K562 (cell line): Measurements from ENCODE around the gene RPL7A. TPM values are rescaled to one million over a fixed set of nuclear protein-coding genes. Genes with fewer than 3 reads are reported as not detected.

ENCODE experiments used
- BACH1 ChIP-seq: fragments of 200-800 bp; sonication (Bioruptor generic); IDR thresholded peaks from 2 replicates; pipeline ENCODE4 v1.6.1; 2016; ENCODE audit warnings: missing genetic modification characterization, missing compliant biosample characterization
- CHCHD3 ChIP-seq: fragments of 250-450 bp; sonication (Bioruptor Pico); IDR thresholded peaks from 2 replicates; pipeline ENCODE4 v2.1.2; 2022; ENCODE audit warnings: mild to moderate bottlenecking
- GTF2F1 ChIP-seq: IDR thresholded peaks from 2 replicates; pipeline ENCODE4 v1.6.1; 2011; ENCODE audit warnings: low read depth, low read length, improper control_type of control experiment
- KLF6 ChIP-seq: fragments of 250-450 bp; sonication (Bioruptor Pico); IDR thresholded peaks from 2 replicates; pipeline ENCODE4 v1.4.0; 2020; ENCODE audit warnings: mild to moderate bottlenecking, moderate library complexity, borderline replicate concordance
- MTA3 ChIP-seq: fragments of 450-650 bp; formaldehyde crosslinking; IDR thresholded peaks from 2 replicates; pipeline ENCODE4 v1.6.1; 2017; ENCODE audit warnings: mild to moderate bottlenecking, borderline replicate concordance
- POLR2A ChIP-seq: fragments of 450-650 bp; conservative IDR thresholded peaks from 2 replicates; pipeline ENCODE4 v1.6.1; 2016
- POLR2G ChIP-seq: fragments of 200-400 bp; formaldehyde crosslinking; IDR thresholded peaks from 2 replicates; pipeline ENCODE4 v1.6.1; 2017; ENCODE audit warnings: low read depth, mild to moderate bottlenecking, antibody characterized with exemption, low read length, moderate library complexity
- RBBP5 ChIP-seq: fragments of 200-600 bp; sonication (generic); IDR thresholded peaks from 2 replicates; pipeline ENCODE4 v1.6.1; 2012; ENCODE audit warnings: borderline replicate concordance, mild to moderate bottlenecking, low read length, control low read depth, inconsistent platforms; ENCODE audit not compliant: insufficient read depth, poor library complexity, severe bottlenecking
- RBM14 ChIP-seq: fragments of 200-400 bp; formaldehyde crosslinking; IDR thresholded peaks from 2 replicates; pipeline ENCODE4 v1.6.1; 2018; ENCODE audit warnings: low read depth, mild to moderate bottlenecking, low read length, moderate library complexity, borderline replicate concordance; ENCODE audit not compliant: insufficient read depth
- RCOR1 ChIP-seq, 2 experiments: IDR thresholded peaks; 2 replicates each; pipeline ENCODE4 v1.6.1; 2012; ENCODE audit warnings: low read depth in 2 of 2, low read length in 2 of 2, borderline replicate concordance in 1 of 2, improper control_type of control experiment in 1 of 2
- TCFL5 ChIP-seq: fragments of 250-450 bp; sonication (Bioruptor Pico); conservative IDR thresholded peaks from 2 replicates; pipeline ENCODE4 v1.6.1; 2021; ENCODE audit warnings: mild to moderate bottlenecking, moderate library complexity, matching md5 sums
- ZNF134 ChIP-seq: fragments of 250-450 bp; sonication (Bioruptor Pico); conservative IDR thresholded peaks from 2 replicates; pipeline ENCODE4 v1.4.0; 2020
- ZNF311 ChIP-seq: fragments of 250-450 bp; sonication (Bioruptor Pico); IDR thresholded peaks from 2 replicates; pipeline ENCODE4 v1.4.0; 2020; ENCODE audit warnings: mild to moderate bottlenecking, moderate library complexity
- ZNF717 ChIP-seq: fragments of 250-450 bp; sonication (Bioruptor Pico); IDR thresholded peaks from 2 replicates; pipeline ENCODE4 v1.5.0; 2021
- polyA plus RNA-seq, 8 experiments: library from polyadenylated mRNA; depleted of rRNA in 4 of 8; stranded (reverse) in 5 of 8; unstranded in 3 of 8; fragments of >200 nt; fragmentation: Nextera tagmentation in 2 of 8; fragmentation: Illumina TruSeq in 1 of 8; extraction: Ambion mirVana in 2 of 8; extraction: Trizol in 1 of 8; gene quantifications; 2 replicates each; pipeline versions ENCODE4 v1.2.1 to v1.2.3, GENCODE V29; 2011 to 2014; ENCODE audit warnings: inconsistent platforms in 1 of 8, missing spikeins in 1 of 8
- total RNA-seq, 7 experiments: library from RNA; depleted of rRNA in 6 of 7; stranded (reverse); fragments of >200 nt in 6 of 7; fragmentation: Illumina TruSeq in 2 of 7; extraction: Trizol in 2 of 7; gene quantifications; 2 replicates each; pipeline versions ENCODE4 v1.2.1 to v1.2.3, GENCODE V29; 2011 to 2021; ENCODE audit warnings: low replicate concordance in 1 of 7
- TF ChIP-seq, protein P1 (sequence below): fragments of 250-450 bp; sonication (Bioruptor Pico); IDR thresholded peaks from 2 replicates; pipeline ENCODE4 v1.4.0; 2020
- TF ChIP-seq, protein P2 (sequence below): fragments of 250-450 bp; sonication (Bioruptor Pico); IDR thresholded peaks from 2 replicates; pipeline ENCODE4 v1.6.1; 2021; ENCODE audit warnings: mild to moderate bottlenecking
- TF ChIP-seq, protein P3 (sequence below): sonication (generic); formaldehyde crosslinking; IDR thresholded peaks from 2 replicates; pipeline ENCODE4 v1.8.1; 2023; ENCODE audit warnings: mild to moderate bottlenecking, missing genetic modification reagents
- TF ChIP-seq, protein P4 (sequence below), 3 experiments: fragments of 200-800 bp in 1 of 3; fragments of 250-450 bp in 1 of 3; fragments of 450-650 bp in 1 of 3; sonication (Bioruptor Pico) in 1 of 3; sonication (Bioruptor generic) in 1 of 3; formaldehyde crosslinking in 1 of 3; IDR thresholded peaks; 2 replicates each; pipeline versions ENCODE4 v1.6.1 to v1.8.0; 2016 to 2022; ENCODE audit warnings: mild to moderate bottlenecking in 2 of 3, missing genetic modification characterization in 2 of 3, missing compliant biosample characterization in 1 of 3, moderate library complexity in 1 of 3

The RPL7A gene
- total and polyA plus RNA-seq, 9 of the 15 experiments (the other 6 are each of a cell fraction or from before 2014, with no cell fraction given) = 1,935 to 3,760 (median 2,652) TPM

DNA sequence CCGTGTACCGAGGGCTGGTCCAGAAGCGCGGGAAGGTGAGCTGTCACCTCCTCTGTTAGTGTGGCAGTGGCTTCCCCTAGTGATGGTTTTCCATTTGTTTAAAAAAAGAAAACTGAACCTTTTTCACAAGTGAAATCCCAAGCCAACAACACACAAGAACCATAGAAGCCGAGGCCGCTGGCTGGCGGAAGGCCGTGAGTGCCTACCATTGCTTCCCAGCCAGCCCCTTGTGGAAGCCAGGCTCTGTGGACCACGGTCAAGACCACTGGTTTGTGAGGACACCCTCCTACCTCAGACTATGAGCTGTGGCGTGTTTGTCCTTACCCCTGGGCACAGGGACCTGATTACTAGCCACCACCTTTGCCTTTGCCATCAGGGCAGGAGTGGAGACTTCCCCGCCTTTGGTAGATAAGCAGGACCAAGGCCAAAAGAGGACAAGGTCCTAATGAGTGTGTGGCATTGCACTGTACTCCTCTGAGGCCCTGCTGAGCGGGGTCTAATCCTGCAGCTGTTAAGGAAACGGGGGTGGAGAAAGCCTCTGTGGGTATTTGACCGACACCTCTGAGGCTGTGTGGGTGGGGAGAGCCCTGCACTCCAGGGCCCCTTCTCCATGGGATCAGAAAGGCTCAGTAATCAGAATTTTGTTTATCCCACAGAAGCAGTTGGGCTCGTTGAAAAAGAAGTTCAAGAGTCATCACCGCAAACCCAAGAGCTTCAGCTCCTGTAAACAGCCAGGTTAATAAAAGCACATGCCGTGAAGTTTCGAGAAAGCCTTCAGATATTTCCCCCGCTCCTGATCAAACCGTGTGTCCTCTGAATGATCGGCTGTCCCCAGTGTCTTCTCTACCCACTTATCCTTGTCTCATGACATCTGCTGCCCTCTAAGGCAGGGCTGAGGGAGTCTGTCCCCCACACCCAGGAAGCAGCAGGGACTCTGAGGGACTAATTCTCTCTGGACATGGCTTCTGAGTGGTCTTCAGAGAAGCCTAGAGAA lies 12.7 kb downstream of the RPL7A start (continued):
- TF ChIP-seq MTA3 = no peak
- no peak for TF ChIP-seq TCFL5 (CRISPR knock-in tag)
- no peak for TF ChIP-seq RBBP5
- TF ChIP-seq RBM14 = no peak
- TF ChIP-seq ZNF717 = no peak
- no peak for TF ChIP-seq RCOR1 (IDR thresholded peaks at IDR 0.05; ENCODE audit: borderline replicate concordance in 1 of 2, low read depth in 2 of 2, low read length in 2 of 2)
- TF ChIP-seq POLR2G = 0 out of 2 replicates have a peak, but pooled peaks have one; percentile 7
- TF ChIP-seq BACH1 (tag) = no peak
- TF ChIP-seq ZNF311 (CRISPR knock-in tag) = no peak
- TF ChIP-seq, protein P1, sequence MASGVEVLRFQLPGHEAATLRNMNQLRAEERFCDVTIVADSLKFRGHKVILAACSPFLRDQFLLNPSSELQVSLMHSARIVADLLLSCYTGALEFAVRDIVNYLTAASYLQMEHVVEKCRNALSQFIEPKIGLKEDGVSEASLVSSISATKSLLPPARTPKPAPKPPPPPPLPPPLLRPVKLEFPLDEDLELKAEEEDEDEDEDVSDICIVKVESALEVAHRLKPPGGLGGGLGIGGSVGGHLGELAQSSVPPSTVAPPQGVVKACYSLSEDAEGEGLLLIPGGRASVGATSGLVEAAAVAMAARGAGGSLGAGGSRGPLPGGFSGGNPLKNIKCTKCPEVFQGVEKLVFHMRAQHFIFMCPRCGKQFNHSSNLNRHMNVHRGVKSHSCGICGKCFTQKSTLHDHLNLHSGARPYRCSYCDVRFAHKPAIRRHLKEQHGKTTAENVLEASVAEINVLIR (CRISPR knock-in tag) = no peak
- peak; percentile 61 for TF ChIP-seq POLR2A
- TF ChIP-seq CHCHD3 (CRISPR knock-in tag) = no peak
- TF ChIP-seq GTF2F1 = no peak
- TF ChIP-seq KLF6 (CRISPR knock-in tag) = no peak
- TF ChIP-seq, protein P2, sequence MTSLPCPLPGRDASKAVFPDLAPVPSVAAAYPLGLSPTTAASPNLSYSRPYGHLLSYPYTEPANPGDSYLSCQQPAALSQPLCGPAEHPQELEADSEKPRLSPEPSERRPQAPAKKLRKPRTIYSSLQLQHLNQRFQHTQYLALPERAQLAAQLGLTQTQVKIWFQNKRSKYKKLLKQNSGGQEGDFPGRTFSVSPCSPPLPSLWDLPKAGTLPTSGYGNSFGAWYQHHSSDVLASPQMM = no peak
- TF ChIP-seq ZNF134 (CRISPR knock-in tag) = no peak
- TF ChIP-seq, protein P3, sequence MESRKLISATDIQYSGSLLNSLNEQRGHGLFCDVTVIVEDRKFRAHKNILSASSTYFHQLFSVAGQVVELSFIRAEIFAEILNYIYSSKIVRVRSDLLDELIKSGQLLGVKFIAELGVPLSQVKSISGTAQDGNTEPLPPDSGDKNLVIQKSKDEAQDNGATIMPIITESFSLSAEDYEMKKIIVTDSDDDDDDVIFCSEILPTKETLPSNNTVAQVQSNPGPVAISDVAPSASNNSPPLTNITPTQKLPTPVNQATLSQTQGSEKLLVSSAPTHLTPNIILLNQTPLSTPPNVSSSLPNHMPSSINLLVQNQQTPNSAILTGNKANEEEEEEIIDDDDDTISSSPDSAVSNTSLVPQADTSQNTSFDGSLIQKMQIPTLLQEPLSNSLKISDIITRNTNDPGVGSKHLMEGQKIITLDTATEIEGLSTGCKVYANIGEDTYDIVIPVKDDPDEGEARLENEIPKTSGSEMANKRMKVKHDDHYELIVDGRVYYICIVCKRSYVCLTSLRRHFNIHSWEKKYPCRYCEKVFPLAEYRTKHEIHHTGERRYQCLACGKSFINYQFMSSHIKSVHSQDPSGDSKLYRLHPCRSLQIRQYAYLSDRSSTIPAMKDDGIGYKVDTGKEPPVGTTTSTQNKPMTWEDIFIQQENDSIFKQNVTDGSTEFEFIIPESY (CRISPR knock-in tag) = 0 out of 2 replicates have a peak, but pooled peaks have one; percentile 39
- TF ChIP-seq, protein P4, sequence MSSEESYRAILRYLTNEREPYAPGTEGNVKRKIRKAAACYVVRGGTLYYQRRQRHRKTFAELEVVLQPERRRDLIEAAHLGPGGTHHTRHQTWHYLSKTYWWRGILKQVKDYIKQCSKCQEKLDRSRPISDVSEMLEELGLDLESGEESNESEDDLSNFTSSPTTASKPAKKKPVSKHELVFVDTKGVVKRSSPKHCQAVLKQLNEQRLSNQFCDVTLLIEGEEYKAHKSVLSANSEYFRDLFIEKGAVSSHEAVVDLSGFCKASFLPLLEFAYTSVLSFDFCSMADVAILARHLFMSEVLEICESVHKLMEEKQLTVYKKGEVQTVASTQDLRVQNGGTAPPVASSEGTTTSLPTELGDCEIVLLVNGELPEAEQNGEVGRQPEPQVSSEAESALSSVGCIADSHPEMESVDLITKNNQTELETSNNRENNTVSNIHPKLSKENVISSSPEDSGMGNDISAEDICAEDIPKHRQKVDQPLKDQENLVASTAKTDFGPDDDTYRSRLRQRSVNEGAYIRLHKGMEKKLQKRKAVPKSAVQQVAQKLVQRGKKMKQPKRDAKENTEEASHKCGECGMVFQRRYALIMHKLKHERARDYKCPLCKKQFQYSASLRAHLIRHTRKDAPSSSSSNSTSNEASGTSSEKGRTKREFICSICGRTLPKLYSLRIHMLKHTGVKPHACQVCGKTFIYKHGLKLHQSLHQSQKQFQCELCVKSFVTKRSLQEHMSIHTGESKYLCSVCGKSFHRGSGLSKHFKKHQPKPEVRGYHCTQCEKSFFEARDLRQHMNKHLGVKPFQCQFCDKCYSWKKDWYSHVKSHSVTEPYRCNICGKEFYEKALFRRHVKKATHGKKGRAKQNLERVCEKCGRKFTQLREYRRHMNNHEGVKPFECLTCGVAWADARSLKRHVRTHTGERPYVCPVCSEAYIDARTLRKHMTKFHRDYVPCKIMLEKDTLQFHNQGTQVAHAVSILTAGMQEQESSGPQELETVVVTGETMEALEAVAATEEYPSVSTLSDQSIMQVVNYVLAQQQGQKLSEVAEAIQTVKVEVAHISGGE (CRISPR knock-in tag; IDR thresholded peaks at IDR 0.05) = no peak
